Natural killer cell treated with Interleukin-12 subunit alpha and Interleukin-12 subunit beta and Interleukin-15 and Interleukin-18, amount 100 ng/mL, for 72 hours (primary cell): ENCODE measurements around the gene WNT11. TPM values are rescaled to one million over a fixed set of nuclear protein-coding genes. Genes with fewer than 3 reads are reported as not detected.

Experiments used
- total RNA-seq, 2 donors: library from RNA; stranded (reverse); gene quantifications; one replicate each; pipeline ENCODE4 v1.2.3, GENCODE V29; 2022

WNT11 gene
- total RNA-seq, 2 donors from 2014 or later: 0.57 to 1.7 TPM

Other genes starting within 250 kb of the WNT11 start
- gene THAP12, start 174.6 kb upstream of the WNT11 start, total RNA-seq: 10 to 100 TPM; 43.8 to 49.7 TPM
- 1 to 10 TPM; 3.0 to 4.0 TPM for gene GVQW3, start 174.8 kb upstream of the WNT11 start, total RNA-seq
- gene EMSY, start 238.5 kb upstream of the WNT11 start, total RNA-seq: 10 to 100 TPM; 31.1 to 45.7 TPM